ENCODE data around the gene TMED1. TPM values are rescaled to one million over a fixed set of nuclear protein-coding genes. Genes with fewer than 3 reads are reported as not detected.

Gene TMED1
- total and polyA plus RNA-seq, 2 donors (not counting 3 experiments of a cell fraction or from before 2014, with no cell fraction given) = 31.2 to 60.4 TPM

DNA sequence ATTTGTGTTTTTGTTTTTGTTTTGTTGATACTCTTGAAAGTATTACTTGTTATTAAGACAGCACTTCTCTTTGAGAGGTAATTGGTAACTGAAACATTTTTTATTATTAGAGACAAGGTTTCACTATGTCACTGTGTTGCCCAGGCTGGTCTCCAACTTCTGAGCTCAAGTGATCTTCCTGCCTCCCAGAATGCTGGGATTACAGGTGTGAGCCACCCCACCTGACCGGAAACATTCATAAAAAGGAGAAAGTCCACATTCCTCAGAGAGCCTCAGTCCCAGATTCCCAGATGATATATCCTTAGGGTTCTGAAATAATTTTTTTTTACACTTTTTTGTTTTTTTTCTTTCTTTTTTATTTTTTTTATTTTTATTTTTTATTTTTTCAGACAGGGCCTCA is 38.0 kb upstream of the TMED1 start:
- Histone ChIP-seq H3K27me3 (ENCODE audit: control insufficient read depth in 2 of 2, insufficient read depth in 2 of 2, low read length in 2 of 2) (no peaks in the 10 kb centered on the region), H3K4me2 (ENCODE audit: insufficient read depth, low read length) (no peak overlapping the region), H3K36me3 (ENCODE audit: control insufficient read depth in 2 of 2, extremely low read depth in 1 of 2, insufficient read depth in 2 of 2, low read length in 2 of 2) (no peaks in the 10 kb centered on the region), H3K9me1 (replicated peaks; ENCODE audit: control insufficient read depth, extremely low read depth, insufficient read depth, low read length) (no peaks in the 10 kb centered on the region), H3K4me3 (replicated peaks in 1 of 3; ENCODE audit: insufficient read depth in 1 of 3, low read depth in 1 of 3, low read length in 3 of 3) (no peak overlapping the region), H3K79me2 (ENCODE audit: control insufficient read depth, insufficient read depth, low read length) (peaks cover 61% of the 10 kb centered on the region), H3K9me3 (replicated peaks; ENCODE audit: control insufficient read depth, insufficient read depth, low read length) (no peaks in the 10 kb centered on the region), H3K4me1 (ENCODE audit: control insufficient read depth, extremely low read depth, insufficient read depth, low read length) (peaks cover 12% of the 10 kb centered on the region), H3K9ac (replicated peaks; ENCODE audit: extremely low read depth, insufficient read depth, low read length) (no peak overlapping the region), H4K20me1 (replicated peaks; ENCODE audit: control insufficient read depth, extremely low read depth, insufficient read depth, low read length) (no peaks in the 10 kb centered on the region), H3K27ac (ENCODE audit: insufficient read depth, low read depth, low read length) (no peak overlapping the region), H2AFZ (ENCODE audit: low read depth, low read length) (no peak overlapping the region)
- POLR2A ChIA-PET = no interaction called here
- dilution Hi-C loops (cut with MboI; ENCODE audit: extremely low pct_ligation_motif_present, low sequenced_read_pairs) (no loop called here), intact Hi-C loops (cut with micrococcal nuclease) (loop anchor here (5.0 kb wide), 1 partner anchor 53 kb away; the partner anchor contains the start of genes TIMM29 and YIPF2)
- TF ChIP-seq POLR2AphosphoS5 (IDR thresholded peaks at IDR 0.05; ENCODE audit: insufficient read depth, low read depth, low read length) (no peak), FOS (IDR thresholded peaks at IDR 0.05; ENCODE audit: borderline replicate concordance, insufficient read depth, low read length) (no peak), EZH2 (IDR thresholded peaks at IDR 0.05; ENCODE audit: borderline replicate concordance, low read depth, low read length, severe bottlenecking) (no peak), JUN (IDR thresholded peaks at IDR 0.05; ENCODE audit: borderline replicate concordance, insufficient read depth, insufficient read length, low read depth) (no peak), MAX (IDR thresholded peaks at IDR 0.05; ENCODE audit: insufficient read depth, insufficient read length) (no peak)
- DNase-seq (ENCODE audit: low read depth, low spot score) (no peak), FAIRE-seq (no peak)
- no TSS peak for BruUV-seq (replicated peaks)
- CTCF ChIA-PET = interaction anchor here (1.7 kb wide), 1 partner anchor 9 kb away, joined by 5 read pairs; no protein-coding TSS in a partner anchor

DNA sequence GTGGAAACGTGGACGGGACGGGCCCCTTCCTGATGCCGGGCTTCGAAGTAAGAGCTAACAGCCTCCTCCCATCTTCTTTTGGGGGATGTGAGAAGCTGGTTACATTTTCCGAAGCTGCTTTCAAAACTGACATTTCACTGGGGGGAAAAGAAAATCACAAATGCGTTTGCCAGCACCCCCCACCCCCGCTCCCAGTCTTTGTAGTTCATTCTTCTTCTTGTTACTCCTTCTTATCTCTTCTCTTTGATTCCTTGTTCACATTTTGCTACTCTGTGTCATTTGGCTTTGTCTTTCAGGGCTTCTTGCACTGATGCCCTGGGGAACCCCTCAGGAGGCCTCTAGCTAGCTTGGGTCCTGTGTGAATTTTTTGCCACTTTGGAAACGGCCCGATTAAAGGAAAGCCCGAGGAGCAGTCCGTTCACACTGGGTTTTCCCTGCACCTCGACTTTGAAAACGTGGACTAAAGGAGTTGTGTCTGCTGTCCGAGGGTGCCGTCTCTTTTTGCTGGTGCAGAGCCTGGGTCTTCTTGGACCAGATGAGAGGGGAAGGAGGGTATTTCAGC is 36.6 kb upstream of the TMED1 start:
- peaks cover 12% of the 10 kb centered on the region for H3K4me1 ChIP-seq (ENCODE audit: control insufficient read depth, extremely low read depth, insufficient read depth, low read length)
- no peaks in the 10 kb centered on the region for H3K9me1 ChIP-seq (replicated peaks; ENCODE audit: control insufficient read depth, extremely low read depth, insufficient read depth, low read length)
- H3K4me3 ChIP-seq (replicated peaks in 1 of 3; ENCODE audit: insufficient read depth in 1 of 3, low read depth in 1 of 3, low read length in 3 of 3) = peak overlapping the region; percentile 60 to 100 (median 99)
- no peak overlapping the region for H3K27ac ChIP-seq (ENCODE audit: insufficient read depth, low read depth, low read length)
- dilution Hi-C loops (cut with MboI; ENCODE audit: extremely low pct_ligation_motif_present, low sequenced_read_pairs) = no loop called here
- CTCF ChIA-PET = interaction anchor here (0.7 to 1.8 kb wide), 13 partner anchors 8 to 155 kb away, joined by 3 to 7 read pairs (median 4); partner anchors contain the start of gene DNM2
- no TSS peak for BruUV-seq (replicated peaks)
- H3K36me3 ChIP-seq (ENCODE audit: control insufficient read depth in 2 of 2, extremely low read depth in 1 of 2, insufficient read depth in 2 of 2, low read length in 2 of 2) = no peaks in the 10 kb centered on the region
- POLR2A ChIA-PET = no interaction called here
- H3K9ac ChIP-seq (replicated peaks; ENCODE audit: extremely low read depth, insufficient read depth, low read length) = peak overlapping the region; percentile 73
- FAIRE-seq (no peak), DNase-seq (ENCODE audit: low read depth, low spot score) (peak; percentile 22)
- H3K9me3 ChIP-seq (replicated peaks; ENCODE audit: control insufficient read depth, insufficient read depth, low read length) = no peaks in the 10 kb centered on the region
- no peaks in the 10 kb centered on the region for H4K20me1 ChIP-seq (replicated peaks; ENCODE audit: control insufficient read depth, extremely low read depth, insufficient read depth, low read length)
- TF ChIP-seq FOS (IDR thresholded peaks at IDR 0.05; ENCODE audit: borderline replicate concordance, insufficient read depth, low read length) (no peak), CTCF (IDR thresholded peaks at IDR 0.05; ENCODE audit: extremely low read depth in 1 of 2, insufficient read depth in 1 of 2, low read depth in 1 of 2, low read length in 2 of 2) (no peak), EZH2 (IDR thresholded peaks at IDR 0.05; ENCODE audit: borderline replicate concordance, low read depth, low read length, severe bottlenecking) (no peak), POLR2A (IDR thresholded peaks at IDR 0.05; ENCODE audit: low read depth, low read length) (no peak), GATA2 (IDR thresholded peaks at IDR 0.05; ENCODE audit: insufficient read depth, insufficient read length, low read depth, low read length) (no peak), MAX (IDR thresholded peaks at IDR 0.05; ENCODE audit: insufficient read depth, insufficient read length) (no peak), JUN (IDR thresholded peaks at IDR 0.05; ENCODE audit: borderline replicate concordance, insufficient read depth, insufficient read length, low read depth) (no peak), POLR2AphosphoS5 (IDR thresholded peaks at IDR 0.05; ENCODE audit: insufficient read depth, low read depth, low read length) (no peak), MYC (IDR thresholded peaks at IDR 0.05; ENCODE audit: low read depth, low read length) (no peak)
- H2AFZ ChIP-seq (ENCODE audit: low read depth, low read length) = peak overlapping the region; percentile 90
- H3K27me3 ChIP-seq (ENCODE audit: control insufficient read depth in 2 of 2, insufficient read depth in 2 of 2, low read length in 2 of 2) = no peaks in the 10 kb centered on the region
- intact Hi-C loops (cut with micrococcal nuclease) = loop anchor here (5.0 kb wide), 1 partner anchor 55 kb away; the partner anchor contains the start of genes TIMM29 and YIPF2
- H3K79me2 ChIP-seq (ENCODE audit: control insufficient read depth, insufficient read depth, low read length) = peaks cover 51% of the 10 kb centered on the region
- H3K4me2 ChIP-seq (ENCODE audit: insufficient read depth, low read length) = peak overlapping the region; percentile 94

Data from endothelial cell of umbilical vein (primary cell).